IPS DF 6.9 (cell line): Measurements from ENCODE around the gene TDRD9.

Experiments
- DNase-seq: peaks from one replicate; pipeline ENCODE4 v3.0.0-alpha.2; 2013; ENCODE audit warnings: low read depth, low spot score
- H3K27ac ChIP-seq: one replicate; pipeline ENCODE4 v1.5.1; 2013; ENCODE audit warnings: low read length, control low read depth
- H3K27me3 ChIP-seq: 2 replicates; pipeline ENCODE4 v1.6.1; 2013; ENCODE audit warnings: mild to moderate bottlenecking, low read length; ENCODE audit not compliant: control insufficient read depth, insufficient read depth
- H3K36me3 ChIP-seq: 2 replicates; pipeline ENCODE4 v1.6.1; 2013; ENCODE audit warnings: low read length; ENCODE audit not compliant: control insufficient read depth, insufficient read depth
- H3K4me1 ChIP-seq: 2 replicates; pipeline ENCODE4 v1.6.1; 2013; ENCODE audit warnings: low read length; ENCODE audit not compliant: control insufficient read depth, insufficient read depth
- H3K4me3 ChIP-seq: 2 replicates; pipeline ENCODE4 v1.5.1; 2013; ENCODE audit warnings: mild to moderate bottlenecking, low read length
- H3K9me3 ChIP-seq: 2 replicates; pipeline ENCODE4 v1.6.1; 2013; ENCODE audit warnings: low read length, inconsistent platforms; ENCODE audit not compliant: control insufficient read depth, insufficient read depth
- WGBS: extraction: QIAGEN DNeasy Blood & Tissue Kit; methylation state at CpG from one replicate; pipeline ENCODE4 v1.1.7; 2013; ENCODE audit warnings: mixed read lengths, missing lambda C conversion rate; ENCODE audit not compliant: insufficient read length, insufficient coverage; 5-methylcytosine and 5-hydroxymethylcytosine counted together

The TDRD9 gene

GRCh38 chr14:104091061-104091926 lies 163.0 kb downstream of the TDRD9 start:
- no peak overlapping the region for H3K27ac ChIP-seq
- no peaks in the 10 kb centered on the region for H3K9me3 ChIP-seq
- peaks cover 1% of the 10 kb centered on the region; the same call in 1 of the 2 replicates for H3K4me1 ChIP-seq
- no peak for DNase-seq
- no peaks in the 10 kb centered on the region for H3K36me3 ChIP-seq
- no peak overlapping the region; the same call in 1 of the 2 replicates for H3K4me3 ChIP-seq
- no peaks in the 10 kb centered on the region for H3K27me3 ChIP-seq
- WGBS: no CpG with 5 or more reads among the region's 26 CpGs

- H3K27me3 ChIP-seq: no peaks in the 10 kb centered on the region
- no peaks in the 10 kb centered on the region for H3K9me3 ChIP-seq
- peaks cover 1% of the 10 kb centered on the region; the same call in 1 of the 2 replicates for H3K4me1 ChIP-seq
- WGBS: no CpG with 5 or more reads among the region's 23 CpGs
- no peak overlapping the region for H3K4me3 ChIP-seq
- H3K27ac ChIP-seq: no peak overlapping the region
- H3K36me3 ChIP-seq: no peaks in the 10 kb centered on the region
- DNase-seq: no peak
These were observed 163.9 kb downstream of the TDRD9 start for GRCh38 chr14:104091927-104092771.

DNA sequence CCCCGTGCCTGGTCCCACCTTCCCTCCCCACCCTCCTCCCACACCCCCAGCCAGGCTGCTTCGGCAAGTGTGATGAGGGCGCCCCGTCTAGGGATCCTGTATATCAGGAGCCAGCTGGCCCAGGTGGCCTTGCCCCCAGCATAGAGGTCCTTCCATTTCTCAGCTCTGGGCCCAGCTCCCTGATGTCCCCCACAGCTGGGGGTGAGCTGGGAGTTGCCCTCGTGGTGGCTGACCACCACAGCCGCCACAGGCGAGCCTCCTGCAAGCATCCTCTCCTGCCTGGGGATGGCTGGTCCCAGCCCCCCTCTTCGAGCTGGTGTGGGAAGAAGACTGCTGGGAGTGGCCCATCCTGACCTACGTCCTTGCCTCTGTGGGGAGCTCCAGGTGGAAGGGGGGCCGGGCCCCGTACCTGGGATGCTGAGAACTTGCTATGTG lies 164.7 kb downstream of the TDRD9 start:
- Histone ChIP-seq H3K4me1 (peaks cover 1% of the 10 kb centered on the region; the same call in 1 of the 2 replicates), H3K36me3 (no peaks in the 10 kb centered on the region), H3K4me3 (no peak overlapping the region), H3K27me3 (no peaks in the 10 kb centered on the region), H3K27ac (no peak overlapping the region), H3K9me3 (no peaks in the 10 kb centered on the region)
- no peak for DNase-seq
- WGBS: no CpG with 5 or more reads among the region's 11 CpGs

- Histone ChIP-seq H3K4me1 (peaks cover 1% of the 10 kb centered on the region; the same call in 1 of the 2 replicates), H3K27me3 (no peaks in the 10 kb centered on the region), H3K27ac (no peak overlapping the region), H3K36me3 (no peaks in the 10 kb centered on the region), H3K4me3 (no peak overlapping the region), H3K9me3 (no peaks in the 10 kb centered on the region)
- DNase-seq: no peak
- no CpG with 5 or more reads among the region's 18 CpGs for WGBS
These were observed 165.3 kb downstream of the TDRD9 start for GRCh38 chr14:104093366-104094055.

DNA sequence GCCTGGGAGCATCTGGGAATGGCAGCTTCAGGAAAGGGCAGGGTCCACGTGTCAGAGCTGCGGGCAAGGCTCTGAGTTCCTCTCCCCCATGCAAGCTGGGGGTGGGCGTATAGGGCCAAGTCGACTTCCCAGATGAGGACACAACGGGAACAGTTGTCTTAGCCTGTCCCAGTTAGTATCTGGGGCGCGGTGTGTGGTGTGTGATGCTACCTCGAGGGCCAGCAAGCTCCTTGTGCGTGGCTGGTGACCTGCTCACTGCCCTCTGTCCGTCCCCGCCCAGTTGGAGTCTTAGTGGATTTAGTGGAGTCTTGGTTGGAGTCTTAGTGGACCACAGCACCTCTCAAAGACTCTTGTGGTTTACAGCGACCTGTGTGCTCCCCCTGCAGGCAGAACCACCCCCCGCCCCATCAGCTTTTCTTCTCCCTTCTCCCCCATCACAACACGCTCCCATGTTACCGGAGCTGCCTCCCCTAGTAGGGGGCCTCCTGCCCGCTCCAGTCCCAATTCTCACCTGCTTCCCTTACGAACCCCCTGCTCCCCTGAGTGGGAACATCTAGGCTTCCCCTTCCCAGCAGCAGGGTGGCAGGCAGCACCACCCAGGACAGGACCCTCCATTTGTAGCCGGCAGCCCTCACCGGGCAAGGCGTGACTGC lies 165.9 kb downstream of the TDRD9 start:
- WGBS: no CpG with 5 or more reads among the region's 20 CpGs
- no peaks in the 10 kb centered on the region for H3K27me3 ChIP-seq

DNA sequence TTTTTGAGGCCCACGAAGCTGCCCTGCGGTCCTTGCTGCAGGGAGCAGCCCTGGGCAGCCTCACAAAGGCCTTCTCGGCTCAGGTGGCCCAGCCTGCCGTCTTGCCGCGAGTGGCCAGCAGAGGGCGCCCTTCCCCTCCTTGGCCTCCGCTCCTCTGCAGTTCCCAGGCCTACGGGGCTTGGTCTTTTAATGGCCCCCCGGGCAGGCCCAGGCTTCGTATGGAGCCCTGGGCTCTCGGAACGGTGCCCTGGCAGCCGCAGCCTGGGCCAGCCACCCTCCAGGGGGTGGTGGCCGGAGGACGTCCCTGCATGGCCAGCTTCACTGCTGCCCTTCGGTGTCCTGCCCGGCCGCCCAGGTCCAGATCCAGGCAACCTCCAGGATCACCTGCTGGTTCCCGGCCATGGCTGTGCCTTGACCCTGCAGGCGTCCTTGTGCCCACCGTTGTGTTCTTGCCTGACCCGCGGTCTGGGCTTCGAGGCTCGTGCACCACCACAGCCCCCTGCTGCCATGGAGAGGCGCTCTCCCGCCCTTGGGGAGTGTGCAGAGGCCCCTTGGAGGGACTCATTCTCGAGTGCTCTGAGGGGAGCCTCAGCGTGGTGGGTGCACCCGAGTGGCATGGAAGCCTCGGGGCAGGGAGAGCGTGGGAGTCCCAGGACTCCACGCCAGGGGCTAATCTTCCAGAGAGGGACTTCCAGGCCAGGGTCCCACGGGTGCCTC lies 166.6 kb downstream of the TDRD9 start:
- Histone ChIP-seq H3K27me3 (no peaks in the 10 kb centered on the region), H3K9me3 (no peaks in the 10 kb centered on the region), H3K36me3 (no peaks in the 10 kb centered on the region), H3K4me1 (peaks cover 1% of the 10 kb centered on the region; the same call in 1 of the 2 replicates), H3K27ac (no peak overlapping the region), H3K4me3 (no peak overlapping the region)
- WGBS: no CpG with 5 or more reads among the region's 35 CpGs
- DNase-seq: peak; percentile 50

More for the DNA sequence above, 165.9 kb downstream of the TDRD9 start:
- Histone ChIP-seq H3K27ac (no peak overlapping the region), H3K4me1 (peaks cover 1% of the 10 kb centered on the region; the same call in 1 of the 2 replicates), H3K4me3 (no peak overlapping the region), H3K9me3 (no peaks in the 10 kb centered on the region), H3K36me3 (no peaks in the 10 kb centered on the region)
- DNase-seq: no peak

DNA sequence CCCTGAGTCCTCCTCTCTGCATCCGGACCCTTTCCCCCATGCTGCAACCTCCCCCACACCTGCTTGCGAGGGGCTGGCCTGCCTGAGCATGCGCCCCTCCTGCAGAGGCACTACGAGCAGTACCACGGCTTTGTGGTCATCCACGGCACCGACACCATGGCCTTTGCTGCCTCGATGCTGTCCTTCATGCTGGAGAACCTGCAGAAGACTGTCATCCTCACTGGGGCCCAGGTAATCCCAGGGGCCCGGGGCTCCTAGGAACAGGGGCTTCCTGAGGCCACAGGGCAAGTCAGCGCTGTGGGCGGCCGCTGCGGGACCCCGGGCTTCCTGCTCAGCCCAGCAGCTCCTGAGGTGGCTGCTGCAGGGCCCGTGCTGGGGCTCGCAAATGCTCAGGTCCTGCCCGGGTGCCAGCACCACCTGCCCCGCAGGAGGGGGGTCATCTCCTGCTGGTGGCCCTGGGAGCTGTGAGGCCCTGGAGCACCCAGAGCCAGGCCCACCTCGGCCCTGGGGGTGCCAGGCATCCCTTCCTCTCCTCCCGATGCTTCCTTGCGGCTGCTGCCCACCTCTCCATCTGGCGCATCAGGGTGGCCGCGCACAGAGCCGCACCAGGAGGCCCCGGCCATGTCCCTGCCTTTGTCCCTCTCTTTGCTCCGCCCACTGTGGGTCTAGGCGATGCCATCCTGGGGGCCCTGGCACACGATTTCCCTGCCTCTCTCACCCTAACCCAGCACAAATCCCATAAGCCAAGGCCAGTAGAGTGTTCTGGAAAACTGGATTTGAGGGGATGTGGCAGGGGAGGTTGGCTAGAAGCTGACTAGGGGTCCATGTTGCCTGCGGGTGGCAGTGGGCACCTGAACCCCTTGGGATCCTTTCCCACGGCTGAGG lies 167.4 kb downstream of the TDRD9 start:
- peaks cover 1% of the 10 kb centered on the region; the same call in 1 of the 2 replicates for H3K4me1 ChIP-seq
- no CpG with 5 or more reads among the region's 31 CpGs for WGBS
- H3K4me3 ChIP-seq: no peak overlapping the region

GRCh38 chr14:104096318-104096717 lies 168.1 kb downstream of the TDRD9 start:
- no CpG with 5 or more reads among the region's 14 CpGs for WGBS
- H3K4me1 ChIP-seq: peaks cover 1% of the 10 kb centered on the region; the same call in 1 of the 2 replicates
- no peaks in the 10 kb centered on the region for H3K9me3 ChIP-seq
- no peak overlapping the region for H3K4me3 ChIP-seq
- no peaks in the 10 kb centered on the region for H3K36me3 ChIP-seq
- no peak overlapping the region for H3K27ac ChIP-seq
- H3K27me3 ChIP-seq: no peaks in the 10 kb centered on the region
- no peak for DNase-seq

More for the DNA sequence above, 167.4 kb downstream of the TDRD9 start:
- no peaks in the 10 kb centered on the region for H3K9me3 ChIP-seq
- no peaks in the 10 kb centered on the region for H3K36me3 ChIP-seq
- H3K27ac ChIP-seq: no peak overlapping the region
- H3K27me3 ChIP-seq: no peaks in the 10 kb centered on the region
- no peak for DNase-seq
